Activated CD8-positive, alpha-beta memory T cell treated with anti-CD3 and anti-CD28 coated beads, Interleukin-2, amount 50 U/mL, for 24 hours (primary cell): ENCODE results near the gene SEPTIN2.
"Not testable (repeated sequence)": the region's sequence is repeated elsewhere in the genome, so short reads cannot be mapped to it uniquely, and the experiment has no call there.

Experiments
- DNase-seq: peaks from one replicate; pipeline ENCODE4 v3.0.0-alpha.2; 2020; ENCODE audit errors: extremely low read depth

SEPTIN2 gene

GRCh38 chr2:241381872-241382271, 66.1 kb downstream of the SEPTIN2 start:
- no peak for DNase-seq

GRCh38 chr2:241385450-241385849, 69.7 kb downstream of the SEPTIN2 start:
- DNase-seq, result not testable (repeated sequence)

GRCh38 chr2:241386519-241386918, 70.8 kb downstream of the SEPTIN2 start:
- DNase-seq, result no peak

GRCh38 chr2:241389697-241390096, 74.0 kb downstream of the SEPTIN2 start:
- no peak for DNase-seq

- DNase-seq, result no peak
These were observed 74.8 kb downstream of the SEPTIN2 start for GRCh38 chr2:241390301-241391206.

GRCh38 chr2:241391892-241392665, 76.4 kb downstream of the SEPTIN2 start:
- DNase-seq, result no peak

DNA sequence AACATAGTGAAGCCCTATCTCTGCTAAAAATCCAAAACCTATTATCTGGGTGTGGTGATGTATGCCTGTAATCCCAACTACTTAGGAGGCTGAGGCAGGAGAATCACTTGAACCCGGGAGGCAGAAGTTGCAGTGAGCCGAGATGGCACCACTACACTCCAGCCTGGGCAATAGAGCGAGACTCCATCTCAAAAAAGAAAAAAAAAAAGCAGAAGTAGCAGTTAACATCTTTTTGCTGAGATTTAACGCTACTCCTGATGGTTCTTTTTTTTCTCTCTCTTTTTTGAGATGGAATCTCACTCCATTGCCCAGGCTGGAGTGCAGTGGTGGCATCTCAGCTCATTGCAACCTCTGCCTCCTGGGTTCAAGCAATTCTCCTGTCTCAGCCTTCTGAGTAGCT, 77.0 kb downstream of the SEPTIN2 start:
- not testable (repeated sequence) for DNase-seq

- no peak for DNase-seq
These were observed 77.9 kb downstream of the SEPTIN2 start for GRCh38 chr2:241393524-241394196.

DNA sequence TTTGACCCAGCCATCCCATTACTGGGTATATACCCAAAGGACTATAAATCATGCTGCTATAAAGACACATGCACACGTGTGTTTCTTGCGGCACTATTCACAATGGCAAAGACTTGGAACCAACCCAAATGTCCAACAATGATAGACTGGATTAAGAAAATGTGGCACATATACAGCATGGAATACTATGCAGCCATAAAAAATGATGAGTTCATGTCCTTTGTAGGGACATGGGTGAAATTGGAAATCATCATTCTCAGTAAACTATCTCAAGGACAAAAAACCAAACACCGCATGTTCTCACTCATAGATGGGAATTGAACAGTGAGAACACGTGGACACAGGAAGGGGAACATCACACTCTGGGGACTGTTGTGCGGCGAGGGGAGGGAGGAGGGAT, 81.1 kb downstream of the SEPTIN2 start:
- DNase-seq, result not testable (repeated sequence)

DNA sequence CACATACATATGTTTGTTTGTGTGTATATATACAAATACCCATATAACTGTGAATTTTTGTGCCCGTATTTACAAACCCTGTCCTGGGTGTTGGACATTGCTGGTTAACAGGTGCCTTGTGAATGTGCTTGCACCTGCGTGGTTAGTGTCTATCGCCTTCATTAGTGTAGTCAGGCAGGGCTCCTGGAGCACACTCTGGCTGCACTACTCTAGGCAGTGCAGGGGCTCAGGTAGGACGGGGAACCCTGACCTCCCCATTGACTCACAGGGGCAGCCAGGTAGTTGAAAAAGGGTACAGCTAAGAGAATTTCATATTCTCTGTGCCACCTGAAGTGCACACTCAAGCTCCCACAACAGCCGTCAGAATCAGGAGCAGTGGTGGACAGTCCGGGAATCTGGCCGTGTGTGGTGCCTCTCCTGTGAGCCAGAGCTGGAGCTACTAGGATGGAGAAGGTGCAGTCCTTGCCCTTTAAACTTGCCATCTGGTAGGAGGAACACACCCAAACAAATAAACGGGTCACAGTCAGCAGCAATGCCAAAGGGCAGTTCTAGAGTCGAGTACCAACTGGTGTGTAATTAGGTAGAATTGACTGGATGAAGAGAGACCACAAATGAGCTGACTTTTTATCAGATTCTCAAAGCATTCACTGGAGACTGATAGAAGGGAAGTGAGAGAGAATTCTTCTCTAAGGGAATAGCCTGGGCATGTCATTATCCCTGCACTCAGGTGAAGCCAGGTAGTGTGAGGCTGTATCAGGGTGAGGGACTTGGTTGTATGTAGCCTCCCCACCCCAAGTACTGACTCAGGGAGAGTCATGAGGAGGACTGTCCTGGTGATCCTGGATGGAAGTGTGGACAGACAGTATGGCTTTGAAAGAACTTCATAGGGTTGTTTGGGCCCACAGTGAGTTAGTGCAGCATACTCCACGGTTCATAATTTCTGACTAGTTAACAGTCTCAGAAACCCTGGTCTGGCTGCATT, 84.5 kb downstream of the SEPTIN2 start:
- DNase-seq, result no peak
